ENCODE results near the gene CADPS2.

DNA sequence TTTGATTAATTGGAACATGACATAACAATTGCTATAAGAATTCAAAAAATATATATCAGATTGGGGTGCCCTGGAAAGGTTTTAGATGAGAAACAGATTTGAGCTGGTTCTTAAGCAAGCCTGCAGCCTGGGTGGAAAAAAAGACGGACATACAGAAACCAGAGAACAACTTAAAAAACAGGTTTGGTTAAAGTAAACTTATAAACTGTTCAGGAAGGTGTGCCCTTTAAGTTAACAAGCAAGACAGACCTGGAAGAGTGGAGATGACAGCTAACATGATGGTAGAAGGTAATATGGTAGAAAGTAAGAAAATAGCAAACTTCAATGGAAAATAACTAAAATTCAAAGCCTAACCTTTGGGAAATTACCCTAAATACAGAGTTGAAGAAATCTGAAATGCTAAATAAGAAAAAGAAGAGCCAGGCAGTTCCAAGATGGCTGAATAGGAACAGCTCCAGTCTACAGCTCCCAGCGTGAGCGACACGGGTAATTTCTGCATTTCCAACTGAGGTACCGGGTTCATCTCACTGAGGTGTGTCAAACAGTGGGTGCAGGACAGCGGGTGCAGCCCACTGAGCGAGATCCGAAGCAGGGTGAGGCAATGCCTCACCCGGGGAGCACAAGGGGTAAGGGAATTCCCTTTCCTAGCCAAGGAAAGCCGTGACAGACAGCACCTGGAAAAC is 52.2 kb downstream of the CADPS2 start:
- TF ChIP-seq, protein P1, sequence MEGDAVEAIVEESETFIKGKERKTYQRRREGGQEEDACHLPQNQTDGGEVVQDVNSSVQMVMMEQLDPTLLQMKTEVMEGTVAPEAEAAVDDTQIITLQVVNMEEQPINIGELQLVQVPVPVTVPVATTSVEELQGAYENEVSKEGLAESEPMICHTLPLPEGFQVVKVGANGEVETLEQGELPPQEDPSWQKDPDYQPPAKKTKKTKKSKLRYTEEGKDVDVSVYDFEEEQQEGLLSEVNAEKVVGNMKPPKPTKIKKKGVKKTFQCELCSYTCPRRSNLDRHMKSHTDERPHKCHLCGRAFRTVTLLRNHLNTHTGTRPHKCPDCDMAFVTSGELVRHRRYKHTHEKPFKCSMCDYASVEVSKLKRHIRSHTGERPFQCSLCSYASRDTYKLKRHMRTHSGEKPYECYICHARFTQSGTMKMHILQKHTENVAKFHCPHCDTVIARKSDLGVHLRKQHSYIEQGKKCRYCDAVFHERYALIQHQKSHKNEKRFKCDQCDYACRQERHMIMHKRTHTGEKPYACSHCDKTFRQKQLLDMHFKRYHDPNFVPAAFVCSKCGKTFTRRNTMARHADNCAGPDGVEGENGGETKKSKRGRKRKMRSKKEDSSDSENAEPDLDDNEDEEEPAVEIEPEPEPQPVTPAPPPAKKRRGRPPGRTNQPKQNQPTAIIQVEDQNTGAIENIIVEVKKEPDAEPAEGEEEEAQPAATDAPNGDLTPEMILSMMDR (IDR thresholded peaks at IDR 0.05) = no peak
- TF ChIP-seq EZH2phosphoT487 (IDR thresholded peaks at IDR 0.05) = no peak
- TF ChIP-seq EZH2 (IDR thresholded peaks at IDR 0.05) = no peak

All from neural progenitor cell (in vitro differentiated cells).